ENCODE measurements around the gene FARS2.

DNA sequence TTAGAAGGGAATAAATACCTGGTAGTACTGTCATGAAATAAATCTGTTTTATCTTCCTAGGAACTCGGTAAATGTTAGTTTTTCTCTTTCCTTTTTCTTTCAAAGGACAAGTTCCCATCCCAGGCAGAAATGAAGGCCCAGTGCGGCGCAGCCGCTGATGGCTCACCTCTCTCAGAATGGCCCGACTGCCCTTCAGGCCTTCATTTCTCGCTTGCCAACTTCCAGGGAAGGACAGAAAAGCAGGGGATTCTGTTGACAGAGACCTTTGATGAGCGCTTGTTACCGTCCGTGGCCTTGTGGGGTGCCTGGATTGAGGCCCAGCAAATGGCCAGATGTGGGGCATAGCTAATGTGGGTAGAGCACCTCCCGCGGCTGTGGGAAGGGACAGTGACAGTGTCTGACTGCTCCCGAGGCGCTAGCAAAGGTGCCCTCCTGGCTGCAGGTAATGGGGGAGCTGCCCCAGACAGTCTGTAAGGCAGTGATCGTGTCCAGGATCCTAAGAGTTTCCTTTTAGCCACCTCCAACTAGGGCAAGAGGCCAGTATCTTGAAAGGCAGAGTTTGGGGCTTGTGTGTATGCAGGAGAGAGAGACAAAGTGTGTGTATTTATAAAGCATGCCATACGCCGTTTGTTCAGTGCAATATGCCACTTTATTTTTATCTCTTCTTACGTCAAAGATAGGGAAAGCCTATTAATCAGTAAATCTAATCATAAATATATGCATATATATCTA is 391.3 kb downstream of the FARS2 start:
- TF ChIP-seq CTCF (conservative IDR thresholded peaks at IDR 0.05 in 1 of 2, IDR thresholded peaks at IDR 0.05 in 1 of 2; ENCODE audit: low read depth in 1 of 2, low read length in 2 of 2) = no peak
- TF ChIP-seq EZH2 (IDR thresholded peaks at IDR 0.05; ENCODE audit: low read length, missing control alignments) = no peak

Measured in fibroblast of lung (primary cell).